ENCODE measurements around the gene METTL17.
"Not testable (repeated sequence)": the region's sequence is repeated elsewhere in the genome, so short reads cannot be mapped to it uniquely, and the experiment has no call there.

METTL17 gene

GRCh38 chr14:20997115-20997514, 7.3 kb downstream of the METTL17 start:
- no peak for DNase-seq (ENCODE audit: low read depth)

- no peak for DNase-seq (ENCODE audit: low read depth)
These were observed 7.8 kb downstream of the METTL17 start for GRCh38 chr14:20997564-20997963.

GRCh38 chr14:20998139-20998538, 8.4 kb downstream of the METTL17 start:
- DNase-seq (ENCODE audit: low read depth): no peak

- DNase-seq (ENCODE audit: low read depth): no peak
These were observed 9.0 kb downstream of the METTL17 start, which contains the start of gene SLC39A2 for GRCh38 chr14:20998674-20999366. Gene SLC39A2 (plus strand): TSS chr14:20999293. CDS start chr14:20999447, 154 bp downstream.

- DNase-seq (ENCODE audit: low read depth): no peak
These were observed 9.8 kb downstream of the METTL17 start for GRCh38 chr14:20999591-20999990.

DNA sequence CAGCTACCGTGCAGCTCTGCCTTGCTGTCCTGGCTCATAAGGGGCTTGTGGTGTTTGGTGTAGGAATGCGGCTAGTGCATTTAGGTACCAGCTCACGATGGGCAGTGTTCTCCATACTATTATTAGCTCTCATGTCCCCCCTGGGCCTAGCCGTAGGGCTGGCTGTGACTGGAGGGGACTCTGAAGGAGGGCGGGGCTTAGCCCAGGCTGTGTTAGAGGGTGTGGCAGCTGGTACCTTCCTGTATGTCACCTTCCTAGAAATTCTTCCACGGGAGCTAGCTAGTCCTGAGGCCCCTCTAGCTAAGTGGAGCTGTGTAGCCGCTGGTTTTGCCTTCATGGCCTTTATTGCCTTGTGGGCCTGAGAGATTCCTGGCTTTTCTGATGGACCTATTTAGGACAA, 11.4 kb downstream of the METTL17 start:
- no peak for DNase-seq (ENCODE audit: low read depth)

- no peak for DNase-seq (ENCODE audit: low read depth)
These were observed 14.1 kb downstream of the METTL17 start for GRCh38 chr14:21003788-21004346.

GRCh38 chr14:21009721-21010120, 19.9 kb downstream of the METTL17 start:
- DNase-seq (ENCODE audit: low read depth): not testable (repeated sequence)

GRCh38 chr14:21011136-21011535, 21.4 kb downstream of the METTL17 start:
- DNase-seq (ENCODE audit: low read depth): no peak

DNA sequence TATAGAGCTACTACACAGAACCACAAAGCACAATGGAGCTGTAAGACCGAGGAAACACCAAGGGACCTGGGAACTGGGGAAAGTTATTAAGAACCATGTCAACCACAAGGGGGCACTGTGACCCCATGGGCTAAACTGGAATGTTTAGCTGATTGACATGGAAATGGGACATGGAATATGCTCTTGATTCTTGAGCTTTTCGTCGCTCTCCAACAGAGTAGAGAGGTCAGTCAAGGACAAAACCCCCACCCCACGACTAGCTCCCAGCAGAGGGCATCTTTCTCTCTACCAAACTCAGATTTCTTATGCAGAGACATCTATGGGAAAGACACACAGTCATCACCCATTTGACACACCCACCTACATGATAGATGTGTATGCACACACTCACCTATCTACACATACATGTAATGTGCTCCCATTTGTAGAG, 25.0 kb downstream of the METTL17 start:
- peak; percentile 81 for DNase-seq (ENCODE audit: low read depth)

- DNase-seq (ENCODE audit: low read depth): no peak
These were observed 25.5 kb downstream of the METTL17 start for GRCh38 chr14:21015312-21015711.

DNA sequence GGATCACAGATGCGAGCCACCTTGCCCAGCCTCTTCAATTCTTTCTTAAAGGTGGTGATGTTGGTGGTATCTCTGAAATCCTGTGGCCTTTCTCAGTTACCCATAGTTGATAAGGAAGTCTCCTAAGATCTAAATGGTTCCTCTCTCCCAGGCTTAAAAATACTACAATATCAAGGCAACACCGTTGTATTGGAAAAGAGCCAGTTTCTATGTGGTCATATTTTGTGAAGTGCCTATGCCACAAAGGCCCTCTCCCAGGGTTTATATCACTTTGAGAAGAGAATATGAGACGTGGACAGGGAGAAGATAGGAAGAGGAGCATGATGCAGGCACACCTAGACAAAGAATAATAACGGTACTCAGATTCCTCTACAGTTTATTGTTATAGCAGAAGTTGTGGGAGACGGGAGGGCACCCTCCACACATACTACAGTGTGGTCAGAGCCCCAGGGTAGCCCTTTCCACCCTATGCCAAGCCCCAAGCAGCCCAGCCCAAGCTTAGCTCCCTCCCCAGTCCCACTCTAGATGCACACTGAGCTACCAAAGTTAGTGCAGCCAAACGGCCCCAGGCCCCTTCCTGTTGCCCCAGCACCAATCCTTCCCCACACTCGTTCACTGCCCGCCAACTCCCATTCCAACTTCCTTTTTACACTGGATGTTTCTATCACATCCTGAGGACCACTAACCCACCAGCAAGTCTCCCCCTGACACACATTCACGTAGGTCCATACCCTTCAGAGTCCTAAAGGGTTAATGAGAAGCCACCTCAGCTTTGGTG, 26.8 kb downstream of the METTL17 start:
- DNase-seq (ENCODE audit: low read depth): no peak

DNA sequence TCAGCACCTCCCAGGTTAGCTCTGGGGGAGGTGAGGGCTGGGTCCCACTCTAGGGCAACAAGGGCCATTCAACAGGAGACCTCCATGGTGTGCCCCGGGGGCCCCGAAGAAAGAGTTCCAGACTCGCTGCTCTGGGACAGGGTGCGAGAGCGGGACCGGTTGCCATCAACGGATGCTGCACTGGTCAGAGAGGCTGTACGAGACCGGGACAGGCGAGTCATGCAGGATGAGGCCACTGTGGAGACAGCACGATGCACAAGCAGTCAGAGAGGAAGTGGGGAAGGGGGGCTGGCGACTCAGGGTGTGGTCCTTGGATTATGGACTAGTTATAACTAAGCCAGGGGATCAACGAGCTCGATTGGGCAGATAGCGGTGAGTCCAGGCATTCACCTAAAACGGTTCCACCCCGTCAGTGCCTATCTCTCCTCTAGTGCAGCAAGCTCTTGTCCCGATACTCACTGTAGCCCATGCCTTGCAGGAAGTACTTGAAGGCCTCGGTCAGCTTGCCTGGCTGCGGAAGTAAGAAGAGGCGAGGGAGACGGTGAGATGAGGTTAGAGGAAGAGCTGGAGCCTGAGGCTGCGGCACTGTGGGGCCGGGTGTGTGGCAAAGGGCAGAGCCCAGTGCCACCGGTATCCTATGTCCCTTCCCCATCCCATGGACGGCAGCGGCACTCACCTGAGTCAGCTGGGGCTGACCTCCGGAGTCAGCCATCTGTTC, 27.9 kb downstream of the METTL17 start:
- no peak for DNase-seq (ENCODE audit: low read depth)

- DNase-seq (ENCODE audit: low read depth): no peak
These were observed 28.5 kb downstream of the METTL17 start for GRCh38 chr14:21018286-21018685.

- DNase-seq (ENCODE audit: low read depth): no peak
These were observed 29.0 kb downstream of the METTL17 start for GRCh38 chr14:21018781-21019180.

DNA sequence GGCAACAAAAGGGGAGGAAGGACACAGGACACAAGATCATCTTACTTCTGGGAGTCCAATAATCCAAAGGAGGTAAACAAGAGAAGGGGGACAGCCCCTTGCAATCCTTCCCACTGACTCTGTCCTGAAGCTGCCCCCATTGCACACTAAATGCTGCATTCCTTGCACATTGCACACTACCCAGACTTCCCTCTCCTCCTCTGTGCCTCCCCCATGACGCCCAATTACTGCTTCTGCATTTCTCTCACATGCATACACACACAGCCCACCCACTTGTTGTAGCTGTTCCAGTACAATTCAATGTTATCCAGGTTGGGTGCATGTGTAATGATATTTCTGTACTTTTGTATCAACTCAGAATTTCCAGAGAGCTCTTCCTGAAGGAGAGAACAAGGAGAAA, 29.6 kb downstream of the METTL17 start:
- DNase-seq (ENCODE audit: low read depth): no peak

DNA sequence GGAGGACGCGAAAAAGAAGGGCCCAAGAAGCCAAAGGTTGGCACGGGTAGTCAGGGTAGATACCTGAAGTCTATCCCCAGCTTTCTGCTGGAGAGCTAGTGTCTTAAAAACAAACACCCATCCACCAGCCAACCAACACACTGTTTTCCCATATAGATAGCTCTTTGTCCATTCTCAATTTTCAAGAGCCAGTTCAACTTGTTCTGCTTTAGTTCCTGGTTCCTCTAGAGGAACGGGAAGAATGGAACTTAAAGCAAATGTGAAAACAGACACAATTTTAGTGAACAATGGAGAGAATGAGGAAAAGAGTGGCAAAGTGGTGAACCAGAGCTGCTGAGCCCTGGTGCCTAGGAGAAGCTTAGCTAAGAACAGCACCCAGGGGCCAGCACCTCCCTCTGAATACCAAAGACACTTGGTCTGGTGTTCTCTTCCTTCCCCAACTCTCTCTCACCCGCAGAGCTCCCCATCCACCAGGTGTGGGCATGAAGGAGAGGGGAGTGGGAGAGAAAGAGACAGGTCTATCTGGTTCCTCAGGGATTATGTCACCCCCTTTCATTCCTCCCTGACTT, 31.3 kb downstream of the METTL17 start:
- DNase-seq (ENCODE audit: low read depth): no peak

GRCh38 chr14:21022686-21023085, 32.9 kb downstream of the METTL17 start:
- DNase-seq (ENCODE audit: low read depth): no peak

- no peak for DNase-seq (ENCODE audit: low read depth)
These were observed 33.4 kb downstream of the METTL17 start for GRCh38 chr14:21023174-21023573.

GRCh38 chr14:21023817-21024584, 34.2 kb downstream of the METTL17 start:
- no peak for DNase-seq (ENCODE audit: low read depth)

Data from activated T-cell treated with anti-CD3 and anti-CD28 coated beads for 1 hour (primary cell).